Upper lobe of left lung (tissue), 6 donors: ENCODE results near the gene KMO. TPM values are rescaled to one million over a fixed set of nuclear protein-coding genes. Genes with fewer than 3 reads are reported as not detected.
A peak's percentile ranks its signal among the peaks of the same experiment; 100 is the strongest.

Source experiments
- ATAC-seq, 2 donors: fragments of 200-7000 bp; cut with Tn5 transposase; one replicate each; pipeline ENCODE4 v1.9.1; 2022; ENCODE audit warnings: mild to moderate bottlenecking in 2 of 2, moderate library complexity in 2 of 2; ENCODE audit not compliant: low FRiP score in 2 of 2
- DNase-seq, 2 donors: peaks; one replicate each; pipeline ENCODE4 v3.0.0-alpha.2; 2019 to 2020
- H3K27ac ChIP-seq, 4 donors: fragments of 200-600 bp; sonication (generic); one replicate each; pipeline ENCODE4 v1.5.1; 2016 to 2019
- H3K27me3 ChIP-seq, 4 donors: fragments of 200-600 bp; sonication (generic); one replicate each; pipeline ENCODE4 v1.5.1; 2017 to 2019
- H3K36me3 ChIP-seq, 4 donors: fragments of 200-600 bp; sonication (generic); one replicate each; pipeline ENCODE4 v1.5.1; 2016 to 2019
- H3K4me1 ChIP-seq, 4 donors: fragments of 200-600 bp; sonication (generic); one replicate each; pipeline ENCODE4 v1.5.1; 2018 to 2019
- H3K4me3 ChIP-seq, 4 donors: fragments of 200-600 bp; sonication (generic); one replicate each; pipeline ENCODE4 v1.5.1; 2017 to 2019; ENCODE audit warnings: mild to moderate bottlenecking in 2 of 4, moderate library complexity in 1 of 4
- H3K9me3 ChIP-seq, 4 donors: fragments of 200-600 bp; sonication (generic); one replicate each; pipeline ENCODE4 v1.5.1; 2018 to 2019
- CTCF ChIP-seq, 6 experiments: fragments of 450-650 bp in 4 of 6; fragments of 200-600 bp in 2 of 6; sonication (generic) in 2 of 6; IDR thresholded peaks; one replicate each; pipeline ENCODE4 v1.5.1; 2016 to 2019; ENCODE audit warnings: antibody characterized with exemption in 6 of 6
- EP300 ChIP-seq, 4 donors: sonication (generic); formaldehyde crosslinking; IDR thresholded peaks; one replicate each; pipeline ENCODE4 v1.5.1; 2017; ENCODE audit warnings: antibody characterized with exemption in 4 of 4, control low read depth in 2 of 4
- POLR2A ChIP-seq, 4 donors: fragments of 450-650 bp; IDR thresholded peaks; one replicate each; pipeline ENCODE4 v1.5.1; 2016 to 2017; ENCODE audit warnings: antibody characterized with exemption in 4 of 4, mild to moderate bottlenecking in 2 of 4
- POLR2AphosphoS5 ChIP-seq, 2 donors: sonication (generic); formaldehyde crosslinking; IDR thresholded peaks; one replicate each; pipeline ENCODE4 v1.5.1; 2017; ENCODE audit warnings: antibody characterized with exemption in 2 of 2
- WGBS, 2 donors: methylation state at CpG; one replicate each; pipeline ENCODE4 v1.1.5; 2017 to 2018; 5-methylcytosine and 5-hydroxymethylcytosine counted together
- total RNA-seq, 6 donors: library from RNA; depleted of rRNA in 4 of 6; stranded (reverse); fragments of >200 nt in 4 of 6; gene quantifications; one replicate each; pipeline versions ENCODE4 v1.1.0 to v1.2.1, GENCODE V29; 2016 to 2021
- donor health status: DM: no; HTN: no; CAD: no; lungs with moderate emphysema.
- donor health status: DM: no; HTN: yes; CAD: no; lungs with severe emphysema.

The KMO gene
- total RNA-seq, 6 donors from 2014 or later: 5.5 to 19.9 (median 9.7) TPM

- no peak for TF ChIP-seq CTCF (IDR thresholded peaks at IDR 0.05)
- TF ChIP-seq POLR2AphosphoS5 (IDR thresholded peaks at IDR 0.05): no peak
- TF ChIP-seq EP300 (IDR thresholded peaks at IDR 0.05): no peak
- TF ChIP-seq POLR2A (IDR thresholded peaks at IDR 0.05): no peak
- Histone ChIP-seq H3K27me3 (no peaks in the 10 kb centered on the region), H3K36me3 (no peaks in the 10 kb centered on the region), H3K4me3 (no peak overlapping the region), H3K9me3 (no peaks in the 10 kb centered on the region), H3K4me1 (no peaks in the 10 kb centered on the region), H3K27ac (no peak overlapping the region)
- WGBS, 2 donors: 73 to 76% methylated on average over 1 of the region's 1 CpG
- ATAC-seq (no peak), DNase-seq (no peak)
Measured at GRCh38 chr1:241550318-241550717, 18.1 kb downstream of the KMO start.

GRCh38 chr1:241551759-241552638, 19.8 kb downstream of the KMO start:
- ATAC-seq (peak; percentile 68 to 91), DNase-seq (peak in 1 of 2 donors; percentile 76)
- H3K4me3 ChIP-seq: peak overlapping the region in 1 of 4 donors; percentile 9
- no peaks in the 10 kb centered on the region for H3K4me1 ChIP-seq
- WGBS, 2 donors: 61 to 64% methylated on average over 22 of the region's 22 CpGs
- TF ChIP-seq POLR2A (IDR thresholded peaks at IDR 0.05) (peak in 1 of 4 donors; percentile 48), CTCF (IDR thresholded peaks at IDR 0.05) (no peak)
- no peaks in the 10 kb centered on the region for H3K36me3 ChIP-seq
- H3K9me3 ChIP-seq: no peaks in the 10 kb centered on the region
- H3K27ac ChIP-seq: peak overlapping the region; percentile 59 to 64 (median 64)
- H3K27me3 ChIP-seq: no peaks in the 10 kb centered on the region

- Histone ChIP-seq H3K27me3 (no peaks in the 10 kb centered on the region), H3K9me3 (no peaks in the 10 kb centered on the region), H3K4me3 (no peak overlapping the region), H3K36me3 (no peaks in the 10 kb centered on the region), H3K27ac (no peak overlapping the region), H3K4me1 (no peaks in the 10 kb centered on the region)
- TF ChIP-seq POLR2AphosphoS5 (IDR thresholded peaks at IDR 0.05): no peak
- TF ChIP-seq CTCF (IDR thresholded peaks at IDR 0.05): no peak
- TF ChIP-seq EP300 (IDR thresholded peaks at IDR 0.05): no peak
- no peak for TF ChIP-seq POLR2A (IDR thresholded peaks at IDR 0.05)
- no peak for ATAC-seq
- DNase-seq: no peak
- 79 to 80% methylated on average over 7 of the region's 7 CpGs for WGBS, 2 donors
Measured at GRCh38 chr1:241553886-241554592, 21.9 kb downstream of the KMO start.

GRCh38 chr1:241555526-241555925, 23.3 kb downstream of the KMO start:
- no peak for TF ChIP-seq POLR2A (IDR thresholded peaks at IDR 0.05)
- TF ChIP-seq CTCF (IDR thresholded peaks at IDR 0.05): no peak
- H3K27ac ChIP-seq: no peak overlapping the region
- H3K4me1 ChIP-seq: no peaks in the 10 kb centered on the region
- no peak for DNase-seq
- no peaks in the 10 kb centered on the region for H3K9me3 ChIP-seq
- H3K4me3 ChIP-seq: no peak overlapping the region
- no peaks in the 10 kb centered on the region for H3K27me3 ChIP-seq
- no peak for ATAC-seq
- 91 to 96% methylated on average over 3 of the region's 3 CpGs for WGBS, 2 donors
- H3K36me3 ChIP-seq: no peaks in the 10 kb centered on the region
